HEK293 (cell line): ENCODE data around the gene TTC9.

Source experiments
- CTCF ChIA-PET: fragments of 350-600 bp; formaldehyde crosslinking; extraction: SDS; loops from one replicate; lab custom pipeline; 2021; ENCODE audit warnings: antibody characterized with exemption; lab: Yijun Ruan, JAX
- POLR2A ChIA-PET: fragments of 300-600 bp; formaldehyde crosslinking; extraction: SDS; loops from one replicate; lab custom pipeline; 2020; ENCODE audit warnings: antibody characterized with exemption, inconsistent platforms; lab: Yijun Ruan, JAX
- H3K27ac ChIP-seq: fragments of 200-500 bp; sonication (Bioruptor generic); 2 replicates; pipeline ENCODE4 v1.5.1; 2014; ENCODE audit warnings: low read depth, low read length, control low read depth, inconsistent platforms; ENCODE audit errors: extremely low read depth
- H3K36me3 ChIP-seq, 2 experiments: fragments of 200-500 bp in 1 of 2; sonication (Bioruptor generic) in 1 of 2; 1 replicate in 1 of 2; 2 replicates in 1 of 2; pipeline ENCODE4 v1.5.1; 2014 to 2017; ENCODE audit warnings: inconsistent platforms in 2 of 2, low read length in 2 of 2; ENCODE audit not compliant: control insufficient read depth in 2 of 2, insufficient read depth in 1 of 2
- H3K4me1 ChIP-seq: fragments of 200-500 bp; sonication (Bioruptor generic); 2 replicates; pipeline ENCODE4 v1.5.1; 2014; ENCODE audit warnings: mild to moderate bottlenecking, low read length, inconsistent platforms; ENCODE audit not compliant: control insufficient read depth, insufficient read depth
- H3K4me3 ChIP-seq: 2 replicates; pipeline ENCODE4 v1.5.1; 2011; ENCODE audit warnings: low read depth, mild to moderate bottlenecking, control low read depth, low read length, moderate library complexity
- H3K9me3 ChIP-seq: fragments of 200-500 bp; sonication (Bioruptor generic); 2 replicates; pipeline ENCODE4 v1.5.1; 2014; ENCODE audit warnings: low read depth, low read length, inconsistent platforms; ENCODE audit not compliant: control insufficient read depth, insufficient read depth
- GLI4 ChIP-seq: fragments of 450-650 bp; formaldehyde crosslinking; IDR thresholded peaks from 2 replicates; pipeline ENCODE4 v1.5.1; 2016; ENCODE audit warnings: missing biosample characterization, missing genetic modification characterization
- PRDM2 ChIP-seq: fragments of 450-650 bp; formaldehyde crosslinking; IDR thresholded peaks from 2 replicates; pipeline ENCODE4 v1.5.1; 2016; ENCODE audit warnings: missing biosample characterization, missing genetic modification characterization, borderline replicate concordance
- RBAK ChIP-seq: fragments of 450-650 bp; formaldehyde crosslinking; IDR thresholded peaks from 2 replicates; pipeline ENCODE4 v1.5.1; 2016; ENCODE audit warnings: missing biosample characterization, missing genetic modification characterization
- REPIN1 ChIP-seq: fragments of 450-650 bp; formaldehyde crosslinking; IDR thresholded peaks from 2 replicates; pipeline ENCODE4 v1.5.1; 2017; ENCODE audit warnings: missing biosample characterization, missing genetic modification characterization, low read depth
- ZBTB20 ChIP-seq: fragments of 450-650 bp; formaldehyde crosslinking; IDR thresholded peaks from 2 replicates; pipeline ENCODE4 v1.5.1; 2016; ENCODE audit warnings: missing biosample characterization, missing genetic modification characterization
- ZFP3 ChIP-seq: fragments of 450-650 bp; formaldehyde crosslinking; IDR thresholded peaks from 2 replicates; pipeline ENCODE4 v1.5.1; 2016; ENCODE audit warnings: low read depth, missing biosample characterization, missing genetic modification characterization
- ZNF16 ChIP-seq: fragments of 450-650 bp; formaldehyde crosslinking; IDR thresholded peaks from 2 replicates; pipeline ENCODE4 v1.5.1; 2016; ENCODE audit warnings: low read depth, missing biosample characterization, missing genetic modification characterization
- ZNF175 ChIP-seq: fragments of 450-650 bp; formaldehyde crosslinking; IDR thresholded peaks from 2 replicates; pipeline ENCODE4 v1.5.1; 2016; ENCODE audit warnings: missing biosample characterization, missing genetic modification characterization
- ZNF23 ChIP-seq: fragments of 450-650 bp; formaldehyde crosslinking; IDR thresholded peaks from 2 replicates; pipeline ENCODE4 v1.5.1; 2016; ENCODE audit warnings: missing biosample characterization, missing genetic modification characterization, borderline replicate concordance
- ZNF248 ChIP-seq: fragments of 450-650 bp; formaldehyde crosslinking; IDR thresholded peaks from 2 replicates; pipeline ENCODE4 v1.5.1; 2017; ENCODE audit warnings: missing biosample characterization, missing genetic modification characterization
- ZNF292 ChIP-seq: fragments of 450-650 bp; formaldehyde crosslinking; IDR thresholded peaks from 2 replicates; pipeline ENCODE4 v1.5.1; 2016; ENCODE audit warnings: low read depth, missing biosample characterization, missing genetic modification characterization, borderline replicate concordance
- ZNF335 ChIP-seq: fragments of 450-650 bp; formaldehyde crosslinking; conservative IDR thresholded peaks from 2 replicates; pipeline ENCODE4 v1.5.1; 2016; ENCODE audit warnings: missing biosample characterization, missing genetic modification characterization
- ZNF350 ChIP-seq: fragments of 450-650 bp; formaldehyde crosslinking; IDR thresholded peaks from 2 replicates; pipeline ENCODE4 v1.5.0; 2017; ENCODE audit warnings: missing biosample characterization, mild to moderate bottlenecking, missing genetic modification characterization
- ZNF510 ChIP-seq: fragments of 450-650 bp; formaldehyde crosslinking; IDR thresholded peaks from 2 replicates; pipeline ENCODE4 v1.5.1; 2018; ENCODE audit warnings: mild to moderate bottlenecking, missing genetic modification characterization, missing biosample characterization; ENCODE audit not compliant: insufficient replicate concordance
- ZNF514 ChIP-seq: fragments of 450-650 bp; formaldehyde crosslinking; IDR thresholded peaks from 2 replicates; pipeline ENCODE4 v1.5.1; 2016; ENCODE audit warnings: missing biosample characterization, missing genetic modification characterization
- ZNF521 ChIP-seq: fragments of 450-650 bp; formaldehyde crosslinking; IDR thresholded peaks from 2 replicates; pipeline ENCODE4 v1.5.1; 2017; ENCODE audit warnings: missing biosample characterization, mild to moderate bottlenecking, missing genetic modification characterization
- ZNF548 ChIP-seq: fragments of 450-650 bp; formaldehyde crosslinking; IDR thresholded peaks from 2 replicates; pipeline ENCODE4 v1.5.1; 2016; ENCODE audit warnings: missing biosample characterization, missing genetic modification characterization
- ZNF555 ChIP-seq: fragments of 450-650 bp; formaldehyde crosslinking; conservative IDR thresholded peaks from 2 replicates; pipeline ENCODE4 v1.5.1; 2017; ENCODE audit warnings: missing biosample characterization, mild to moderate bottlenecking, missing genetic modification characterization, inconsistent platforms
- ZNF580 ChIP-seq: fragments of 450-650 bp; formaldehyde crosslinking; IDR thresholded peaks from 2 replicates; pipeline ENCODE4 v1.5.1; 2016; ENCODE audit warnings: missing biosample characterization, missing genetic modification characterization
- ZNF776 ChIP-seq: fragments of 450-650 bp; formaldehyde crosslinking; IDR thresholded peaks from 2 replicates; pipeline ENCODE4 v1.5.0; 2017; ENCODE audit warnings: missing biosample characterization, missing genetic modification characterization, borderline replicate concordance
- ZNF792 ChIP-seq: fragments of 450-650 bp; formaldehyde crosslinking; IDR thresholded peaks from 2 replicates; pipeline ENCODE4 v1.5.1; 2016; ENCODE audit warnings: missing biosample characterization, missing genetic modification characterization
- TF ChIP-seq, protein P1 (sequence below): fragments of 450-650 bp; formaldehyde crosslinking; IDR thresholded peaks from 2 replicates; pipeline ENCODE4 v1.5.1; 2016; ENCODE audit warnings: missing biosample characterization, missing genetic modification characterization, low read depth

TTC9 gene

GRCh38 chr14:70714055-70714550, 72.4 kb downstream of the TTC9 start (continued):
- no peak for TF ChIP-seq ZBTB20 (tag by site-specific recombination)
- TF ChIP-seq ZNF555 (tag by site-specific recombination): no peak

GRCh38 chr14:70716483-70716882, 74.8 kb downstream of the TTC9 start:
- no peak overlapping the region for H3K4me3 ChIP-seq
- CTCF ChIA-PET: interaction anchor here (1.6 kb wide), 1 partner anchor 102 kb away, joined by 4 read pairs; no protein-coding TSS in a partner anchor
- TF ChIP-seq ZNF792 (no peak), ZNF23 (tag by site-specific recombination) (no peak), ZNF248 (tag by site-specific recombination) (no peak), ZNF292 (tag by site-specific recombination) (no peak), ZNF514 (tag by site-specific recombination) (no peak), ZNF580 (tag by site-specific recombination) (no peak), ZNF335 (tag by site-specific recombination) (no peak), PRDM2 (tag by site-specific recombination) (no peak), REPIN1 (tag by site-specific recombination) (no peak), ZNF776 (tag by site-specific recombination) (no peak), ZNF521 (tag by site-specific recombination) (no peak), RBAK (no peak)
- H3K4me1 ChIP-seq: 0 out of 2 replicates have a peak, but pooled peaks cover 2% of the 10 kb centered on the region
- H3K9me3 ChIP-seq: no peaks in the 10 kb centered on the region
- no peaks in the 10 kb centered on the region for H3K36me3 ChIP-seq
- POLR2A ChIA-PET: no interaction called here
- H3K27ac ChIP-seq: no peak overlapping the region

GRCh38 chr14:70716958-70717357, 75.2 kb downstream of the TTC9 start:
- Histone ChIP-seq H3K9me3 (no peaks in the 10 kb centered on the region), H3K4me3 (no peak overlapping the region), H3K27ac (no peak overlapping the region), H3K36me3 (no peaks in the 10 kb centered on the region), H3K4me1 (0 out of 2 replicates have a peak, but pooled peaks cover 2% of the 10 kb centered on the region)
- TF ChIP-seq ZFP3 (tag by site-specific recombination) (no peak), ZNF350 (tag by site-specific recombination) (no peak), RBAK (no peak), ZNF16 (tag by site-specific recombination) (no peak), ZNF548 (tag by site-specific recombination) (no peak), ZNF175 (no peak), ZNF510 (tag by site-specific recombination) (no peak), GLI4 (tag by site-specific recombination) (no peak)
- TF ChIP-seq, protein P1, sequence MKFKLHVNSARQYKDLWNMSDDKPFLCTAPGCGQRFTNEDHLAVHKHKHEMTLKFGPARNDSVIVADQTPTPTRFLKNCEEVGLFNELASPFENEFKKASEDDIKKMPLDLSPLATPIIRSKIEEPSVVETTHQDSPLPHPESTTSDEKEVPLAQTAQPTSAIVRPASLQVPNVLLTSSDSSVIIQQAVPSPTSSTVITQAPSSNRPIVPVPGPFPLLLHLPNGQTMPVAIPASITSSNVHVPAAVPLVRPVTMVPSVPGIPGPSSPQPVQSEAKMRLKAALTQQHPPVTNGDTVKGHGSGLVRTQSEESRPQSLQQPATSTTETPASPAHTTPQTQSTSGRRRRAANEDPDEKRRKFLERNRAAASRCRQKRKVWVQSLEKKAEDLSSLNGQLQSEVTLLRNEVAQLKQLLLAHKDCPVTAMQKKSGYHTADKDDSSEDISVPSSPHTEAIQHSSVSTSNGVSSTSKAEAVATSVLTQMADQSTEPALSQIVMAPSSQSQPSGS (tag by site-specific recombination): no peak
- CTCF ChIA-PET: interaction anchor here (1.6 kb wide), 1 partner anchor 101 kb away, joined by 4 read pairs; no protein-coding TSS in a partner anchor
- POLR2A ChIA-PET: no interaction called here
